Kidney (tissue), 14 donors: ENCODE data around the gene TNK2. TPM values are rescaled to one million over a fixed set of nuclear protein-coding genes. Genes with fewer than 3 reads are reported as not detected.

Experiments used
- DNase-seq, 5 donors: peaks; one replicate each; pipeline ENCODE4 v3.0.0-alpha.2; 2013 to 2020
- FAIRE-seq: peaks from 2 replicates; lab custom pipeline; 2012; peaks lifted over from hg19 to GRCh38; lab: Jason Lieb, UNC
- H3K27ac ChIP-seq, 2 donors: one replicate each; pipeline ENCODE4 v1.7.0; 2013; ENCODE audit warnings: low read depth in 2 of 2, low read length in 2 of 2, inconsistent platforms in 1 of 2
- H3K27me3 ChIP-seq: one replicate; pipeline ENCODE4 v1.7.1; 2013; ENCODE audit warnings: low read length, inconsistent platforms; ENCODE audit not compliant: control insufficient read depth, insufficient read depth
- H3K36me3 ChIP-seq, 3 donors: one replicate each; pipeline versions ENCODE4 v1.7.0 to v1.7.1; 2013; ENCODE audit warnings: low read length in 3 of 3, control low read depth in 1 of 3, inconsistent platforms in 1 of 3; ENCODE audit not compliant: insufficient read depth in 3 of 3, control insufficient read depth in 2 of 3
- H3K4me1 ChIP-seq, 3 donors: one replicate each; pipeline versions ENCODE4 v1.7.0 to v1.7.1; 2013; ENCODE audit warnings: low read length in 3 of 3, inconsistent platforms in 1 of 3, low read depth in 1 of 3; ENCODE audit not compliant: control insufficient read depth in 2 of 3, insufficient read depth in 2 of 3
- H3K4me3 ChIP-seq, 3 donors: one replicate each; pipeline versions ENCODE4 v1.7.0 to v1.8.1; 2013; ENCODE audit warnings: low read length in 3 of 3, control low read depth in 1 of 3, inconsistent platforms in 1 of 3
- H3K9ac ChIP-seq, 3 donors: one replicate each; pipeline versions ENCODE4 v1.7.0 to v1.7.1; 2013; ENCODE audit warnings: low read length in 3 of 3, control low read depth in 1 of 3, inconsistent platforms in 1 of 3
- H3K9me3 ChIP-seq, 3 donors: one replicate each; pipeline versions ENCODE4 v1.7.0 to v1.7.1; 2013; ENCODE audit warnings: low read length in 3 of 3, control low read depth in 1 of 3, inconsistent platforms in 1 of 3; ENCODE audit not compliant: control insufficient read depth in 2 of 3, insufficient read depth in 1 of 3
- intact Hi-C: fragments of 100-400 bp; cut with DNase I; formaldehyde crosslinking; loops from one replicate; pipeline ENCODE4 v1.11.1; 2022
- polyA plus RNA-seq: library from polyadenylated mRNA; stranded (reverse); fragments of 350-450 nt; fragmentation: Illumina TruSeq; extraction: RNeasy Lipid Tissue Mini Kit (QIAGEN cat#74804); gene quantifications from one replicate; pipeline ENCODE4 v1.2.3, GENCODE V29; 2014; ENCODE audit warnings: low read depth, low replicate concordance; ENCODE audit not compliant: insufficient read depth
- total RNA-seq: library from RNA; stranded (reverse); fragmentation: NEBNext Ultra II Directional; extraction: Animal tissue kit (Norgen Biotek cat#: 25700); gene quantifications from one replicate; pipeline ENCODE4 v1.2.1, GENCODE V29; 2021
- TF ChIP-seq, protein P1 (sequence below): IDR thresholded peaks from 3 replicates; pipeline ENCODE4 v1.5.1; 2012; ENCODE audit warnings: mild to moderate bottlenecking, moderate library complexity, borderline replicate concordance; ENCODE audit not compliant: insufficient read depth; ENCODE audit errors: extremely low read depth
- donor health status: control.
- donor health status: control.
- donor health status: control.
- donor health status: control.
- donor health status: control.
- donor health status: DM: yes; HTN: yes; CAD: no.
- donor health status: Normal renal cell carcinoma (clear cell type).

TNK2 gene
- total and polyA plus RNA-seq, 2 donors from 2014 or later: 14.7 to 42.5 TPM

DNA sequence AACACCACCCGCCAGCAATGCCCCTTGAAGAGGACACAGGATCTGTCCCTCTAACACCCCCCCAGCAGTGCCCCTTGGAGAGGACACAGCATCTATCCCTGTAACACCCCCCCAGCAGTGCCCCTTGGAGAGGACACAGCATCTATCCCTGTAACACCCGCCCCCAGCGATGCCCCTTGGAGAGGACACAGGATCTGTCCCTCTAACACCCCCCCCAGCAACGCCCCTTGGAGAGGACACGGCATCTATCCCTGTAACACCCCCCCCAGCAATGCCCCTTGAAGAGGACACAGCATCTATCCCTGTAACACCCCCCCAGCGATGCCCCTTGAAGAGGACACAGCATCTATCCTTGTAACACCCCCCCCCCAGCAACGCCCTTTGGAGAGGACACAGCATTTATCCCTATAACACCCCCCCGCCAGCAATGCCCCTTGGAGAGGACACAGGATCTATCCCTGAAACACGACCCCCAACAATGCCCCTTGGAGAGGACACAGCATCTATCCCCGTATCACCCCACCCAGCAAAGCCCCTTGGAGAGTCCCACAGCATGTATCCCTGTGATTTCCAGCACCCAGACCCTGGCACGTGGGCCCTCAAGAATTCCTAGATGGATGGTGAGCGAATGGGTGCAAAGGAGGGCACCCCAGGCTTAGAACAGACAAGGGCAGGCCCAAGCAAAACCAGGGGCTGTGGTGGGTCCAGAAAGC lies 26.9 kb downstream of the TNK2 start:
- Histone ChIP-seq H3K4me1 (peaks cover 0 to 3% (median 0%) of the 10 kb centered on the region in 3 donors), H3K9me3 (no peaks in the 10 kb centered on the region), H3K4me3 (no peak overlapping the region), H3K36me3 (peaks cover 0 to 4% (median 3%) of the 10 kb centered on the region in 3 donors), H3K9ac (no peak overlapping the region), H3K27ac (no peak overlapping the region), H3K27me3 (no peaks in the 10 kb centered on the region)
- FAIRE-seq (no peak), DNase-seq (no peak)
- TF ChIP-seq, protein P1, sequence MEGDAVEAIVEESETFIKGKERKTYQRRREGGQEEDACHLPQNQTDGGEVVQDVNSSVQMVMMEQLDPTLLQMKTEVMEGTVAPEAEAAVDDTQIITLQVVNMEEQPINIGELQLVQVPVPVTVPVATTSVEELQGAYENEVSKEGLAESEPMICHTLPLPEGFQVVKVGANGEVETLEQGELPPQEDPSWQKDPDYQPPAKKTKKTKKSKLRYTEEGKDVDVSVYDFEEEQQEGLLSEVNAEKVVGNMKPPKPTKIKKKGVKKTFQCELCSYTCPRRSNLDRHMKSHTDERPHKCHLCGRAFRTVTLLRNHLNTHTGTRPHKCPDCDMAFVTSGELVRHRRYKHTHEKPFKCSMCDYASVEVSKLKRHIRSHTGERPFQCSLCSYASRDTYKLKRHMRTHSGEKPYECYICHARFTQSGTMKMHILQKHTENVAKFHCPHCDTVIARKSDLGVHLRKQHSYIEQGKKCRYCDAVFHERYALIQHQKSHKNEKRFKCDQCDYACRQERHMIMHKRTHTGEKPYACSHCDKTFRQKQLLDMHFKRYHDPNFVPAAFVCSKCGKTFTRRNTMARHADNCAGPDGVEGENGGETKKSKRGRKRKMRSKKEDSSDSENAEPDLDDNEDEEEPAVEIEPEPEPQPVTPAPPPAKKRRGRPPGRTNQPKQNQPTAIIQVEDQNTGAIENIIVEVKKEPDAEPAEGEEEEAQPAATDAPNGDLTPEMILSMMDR: no peak
- intact Hi-C loops: no loop called here

DNA sequence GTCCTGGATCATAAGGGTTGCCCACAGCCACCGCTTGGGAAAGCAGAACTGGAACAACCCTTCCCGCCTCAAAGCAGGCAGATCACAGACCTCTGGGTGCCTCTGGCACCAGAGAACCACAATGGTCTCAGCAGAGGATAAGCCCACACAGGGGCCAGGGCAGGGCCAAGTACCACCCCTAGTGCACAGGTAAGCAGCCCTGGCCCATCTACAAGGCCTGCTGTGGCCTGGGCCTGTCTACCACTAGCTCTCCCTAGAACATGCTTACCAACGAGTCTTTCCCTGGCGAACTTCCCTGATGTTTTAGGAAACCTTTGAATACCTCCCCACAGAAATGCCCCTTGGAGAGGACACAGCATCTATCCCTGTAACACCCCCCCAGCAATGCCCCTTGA lies 28.3 kb downstream of the TNK2 start:
- no peaks in the 10 kb centered on the region for H3K27me3 ChIP-seq
- intact Hi-C loops: no loop called here
- no peak overlapping the region for H3K9ac ChIP-seq
- H3K9me3 ChIP-seq: no peaks in the 10 kb centered on the region
- no peak for FAIRE-seq
- H3K4me3 ChIP-seq: no peak overlapping the region
- TF ChIP-seq, protein P1: no peak
- peaks cover 0 to 4% (median 3%) of the 10 kb centered on the region in 3 donors for H3K36me3 ChIP-seq
- DNase-seq: no peak
- no peaks in the 10 kb centered on the region for H3K4me1 ChIP-seq
- no peak overlapping the region for H3K27ac ChIP-seq

DNA sequence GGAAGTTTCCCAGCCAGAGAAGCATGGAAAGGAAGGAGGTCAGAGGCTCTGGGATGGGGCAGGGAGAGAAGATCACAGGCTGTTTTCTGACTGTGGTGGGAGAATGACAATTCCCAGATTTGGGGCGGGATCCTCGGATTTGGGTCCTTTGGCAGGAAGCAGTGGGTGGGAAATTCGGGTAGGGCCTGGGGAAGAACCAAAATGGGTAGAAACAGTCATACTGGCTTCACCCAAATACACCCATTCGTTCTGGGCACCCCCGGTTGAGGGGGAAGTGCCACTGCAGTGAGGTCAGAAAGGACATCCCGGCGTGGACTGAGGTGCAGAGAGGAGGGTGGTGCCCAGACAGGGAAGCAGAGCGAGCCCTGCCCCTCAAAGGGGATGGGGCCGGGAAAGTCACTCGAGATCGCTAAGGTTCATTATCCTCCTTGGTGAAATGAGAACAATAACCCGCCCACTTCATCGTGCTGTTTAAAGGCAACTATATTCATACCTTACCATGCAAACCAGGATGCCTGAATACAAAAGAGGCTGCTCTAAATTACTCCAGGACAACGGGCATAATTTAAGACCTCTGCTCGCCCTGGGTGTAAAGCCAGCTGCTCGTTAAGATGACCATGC lies 28.8 kb downstream of the TNK2 start:
- no peak overlapping the region for H3K4me3 ChIP-seq
- no peak for FAIRE-seq
- H3K4me1 ChIP-seq: no peaks in the 10 kb centered on the region
- intact Hi-C loops: no loop called here
- no peaks in the 10 kb centered on the region for H3K27me3 ChIP-seq
- no peak for DNase-seq
- TF ChIP-seq, protein P1: no peak
- H3K27ac ChIP-seq: no peak overlapping the region
- H3K9me3 ChIP-seq: no peaks in the 10 kb centered on the region
- peaks cover 0 to 4% (median 3%) of the 10 kb centered on the region in 3 donors for H3K36me3 ChIP-seq
- H3K9ac ChIP-seq: no peak overlapping the region
